SK-N-SH treated with all-trans-retinoic acid at 6 μM for 48 hours (cell line): Measurements from ENCODE around the gene GNPTAB.

Experiments used
- ISL1 ChIP-seq: fragments of 250-450 bp; sonication (Bioruptor Pico); IDR thresholded peaks from 2 replicates; pipeline ENCODE4 v2.1.2; 2022; ENCODE audit warnings: mild to moderate bottlenecking, moderate library complexity
- TOX ChIP-seq: fragments of 250-450 bp; sonication (Bioruptor Pico); IDR thresholded peaks from 2 replicates; pipeline ENCODE4 v1.8.0; 2021; ENCODE audit warnings: mild to moderate bottlenecking, moderate library complexity, borderline replicate concordance
- ZC3H10 ChIP-seq: fragments of 250-450 bp; sonication (Bioruptor Pico); IDR thresholded peaks from 2 replicates; pipeline ENCODE4 v1.5.1; 2021; ENCODE audit warnings: mild to moderate bottlenecking, moderate library complexity
- ZNF565 ChIP-seq: fragments of 450-650 bp; formaldehyde crosslinking; conservative IDR thresholded peaks from 2 replicates; pipeline ENCODE4 v1.5.0; 2020; ENCODE audit warnings: low read depth, mild to moderate bottlenecking, moderate library complexity

DNA sequence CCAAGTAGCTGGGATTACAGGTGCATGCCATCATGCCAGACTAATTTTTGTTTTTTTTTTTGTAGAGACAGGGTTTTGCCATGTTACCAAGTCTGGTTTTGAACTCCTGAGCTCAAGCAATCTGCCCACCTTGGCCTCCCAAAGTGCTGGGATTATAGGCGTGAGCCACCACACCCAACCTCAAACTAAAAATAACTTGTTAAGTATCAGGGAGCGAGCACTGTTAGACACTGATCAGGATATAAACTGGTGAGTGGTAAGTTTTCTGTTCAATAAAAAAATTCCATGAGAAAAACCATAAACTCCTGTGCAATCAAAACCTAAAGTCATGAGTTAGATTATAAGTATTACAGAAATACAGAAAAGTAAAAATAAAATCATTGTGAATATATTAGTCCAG, 46.9 kb downstream of the GNPTAB start:
- TF ChIP-seq ISL1 (CRISPR knock-in tag) (no peak), ZNF565 (CRISPR knock-in tag) (no peak), TOX (CRISPR knock-in tag) (no peak), ZC3H10 (CRISPR knock-in tag) (no peak)
